IPS DF 6.9 (cell line): ENCODE measurements around the gene MMAA.

Source experiments
- DNase-seq: peaks from one replicate; pipeline ENCODE4 v3.0.0-alpha.2; 2013; ENCODE audit warnings: low read depth, low spot score
- H3K27ac ChIP-seq: one replicate; pipeline ENCODE4 v1.5.1; 2013; ENCODE audit warnings: low read length, control low read depth
- H3K27me3 ChIP-seq: 2 replicates; pipeline ENCODE4 v1.6.1; 2013; ENCODE audit warnings: mild to moderate bottlenecking, low read length; ENCODE audit not compliant: control insufficient read depth, insufficient read depth
- H3K36me3 ChIP-seq: 2 replicates; pipeline ENCODE4 v1.6.1; 2013; ENCODE audit warnings: low read length; ENCODE audit not compliant: control insufficient read depth, insufficient read depth
- H3K4me1 ChIP-seq: 2 replicates; pipeline ENCODE4 v1.6.1; 2013; ENCODE audit warnings: low read length; ENCODE audit not compliant: control insufficient read depth, insufficient read depth
- H3K4me3 ChIP-seq: 2 replicates; pipeline ENCODE4 v1.5.1; 2013; ENCODE audit warnings: mild to moderate bottlenecking, low read length
- H3K9me3 ChIP-seq: 2 replicates; pipeline ENCODE4 v1.6.1; 2013; ENCODE audit warnings: low read length, inconsistent platforms; ENCODE audit not compliant: control insufficient read depth, insufficient read depth
- WGBS: extraction: QIAGEN DNeasy Blood & Tissue Kit; methylation state at CpG from one replicate; pipeline ENCODE4 v1.1.7; 2013; ENCODE audit warnings: mixed read lengths, missing lambda C conversion rate; ENCODE audit not compliant: insufficient read length, insufficient coverage; 5-methylcytosine and 5-hydroxymethylcytosine counted together

The MMAA gene

DNA sequence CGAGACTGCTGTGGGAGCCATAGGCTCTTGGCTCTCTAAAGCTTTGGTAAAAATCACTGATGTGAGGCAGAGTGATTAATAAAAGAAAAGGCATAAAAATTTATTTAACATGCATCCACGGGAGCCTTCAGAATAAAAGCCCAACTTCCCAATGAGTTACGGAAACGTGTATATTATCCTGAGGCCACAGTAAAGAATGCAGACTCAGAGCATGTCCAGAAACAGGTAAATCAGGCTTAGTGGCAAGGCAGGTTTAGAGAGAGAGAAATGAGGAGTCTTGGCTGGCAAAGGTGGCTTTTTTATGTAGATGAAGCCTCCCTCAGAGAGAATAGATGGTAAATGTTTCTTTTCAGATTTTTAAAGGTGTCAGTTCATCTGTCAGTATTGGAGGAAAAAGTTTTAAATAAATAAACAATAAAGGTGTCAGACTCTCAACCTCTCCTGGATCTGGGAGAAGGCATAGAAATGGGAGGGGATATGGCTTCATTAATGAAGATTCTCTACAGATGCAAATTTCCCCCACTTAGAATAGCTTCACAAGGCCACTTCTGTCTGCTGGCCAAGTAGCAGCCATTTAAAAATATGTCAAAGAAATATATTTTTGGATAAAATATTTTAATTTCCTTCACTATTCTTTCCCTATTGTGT is 84.8 kb downstream of the MMAA start:
- no peaks in the 10 kb centered on the region for H3K9me3 ChIP-seq
- H3K4me3 ChIP-seq, result no peak overlapping the region
- no peaks in the 10 kb centered on the region for H3K36me3 ChIP-seq
- no peak overlapping the region for H3K27ac ChIP-seq
- DNase-seq, result peak; percentile 48
- H3K27me3 ChIP-seq, result no peaks in the 10 kb centered on the region
- peaks cover 7% of the 10 kb centered on the region for H3K4me1 ChIP-seq
- WGBS, result no CpG with 5 or more reads among the region's 4 CpGs

DNA sequence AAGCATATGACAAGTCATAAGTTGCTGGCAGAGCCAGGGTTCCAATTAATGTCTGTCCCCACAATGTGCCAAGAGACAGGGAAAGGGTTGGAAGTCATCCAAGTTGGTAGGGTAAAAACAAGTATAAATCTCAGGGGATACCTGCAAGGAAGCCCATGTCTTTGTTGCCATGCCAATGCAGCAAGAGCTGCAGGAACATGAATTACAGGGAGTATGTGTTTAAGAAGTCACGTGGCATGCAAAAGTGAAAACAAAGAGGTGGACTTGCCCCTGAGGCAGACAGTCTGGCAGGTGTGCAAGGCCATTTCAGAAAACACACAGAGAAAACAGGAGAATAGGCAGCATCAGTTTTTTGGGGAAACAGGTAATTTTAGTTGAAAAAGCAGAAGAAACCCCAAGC is 90.2 kb downstream of the MMAA start:
- DNase-seq, result no peak

More for the DNA sequence above, 90.2 kb downstream of the MMAA start:
- peaks cover 7% of the 10 kb centered on the region for H3K4me1 ChIP-seq
- H3K27me3 ChIP-seq, result no peaks in the 10 kb centered on the region
- H3K9me3 ChIP-seq, result no peaks in the 10 kb centered on the region
- WGBS, result no CpG with 5 or more reads among the region's 1 CpG
- H3K36me3 ChIP-seq, result no peaks in the 10 kb centered on the region
- H3K4me3 ChIP-seq, result no peak overlapping the region
- H3K27ac ChIP-seq, result no peak overlapping the region
